Loucy (cell line): Measurements from ENCODE around the gene UBE2D1.

ENCODE experiments used
- H2AFZ ChIP-seq: fragments of 200-600 bp; sonication (generic); 2 replicates; pipeline ENCODE4 v1.6.0; 2016; ENCODE audit warnings: antibody characterized with exemption, mild to moderate bottlenecking, low read length, moderate library complexity
- H3F3A ChIP-seq: fragments of 200-600 bp; 2 replicates; pipeline ENCODE4 v1.6.0; 2016; ENCODE audit warnings: antibody characterized with exemption, low read depth, mild to moderate bottlenecking
- H3K27me3 ChIP-seq: fragments of 200-600 bp; sonication (generic); 2 replicates; pipeline ENCODE4 v1.6.1; 2014; ENCODE audit warnings: low read length, mild to moderate bottlenecking; ENCODE audit not compliant: insufficient read depth, poor library complexity, severe bottlenecking
- H3K36me3 ChIP-seq: fragments of 200-600 bp; sonication (generic); 2 replicates; pipeline ENCODE4 v1.6.1; 2016; ENCODE audit warnings: low read length; ENCODE audit not compliant: insufficient read depth
- H3K4me1 ChIP-seq: fragments of 200-600 bp; sonication (generic); 2 replicates; pipeline ENCODE4 v1.5.1; 2014; ENCODE audit warnings: low read length, mild to moderate bottlenecking; ENCODE audit not compliant: insufficient read depth, poor library complexity, severe bottlenecking
- H3K4me2 ChIP-seq: fragments of 200-600 bp; sonication (generic); 2 replicates; pipeline ENCODE4 v1.6.0; 2014; ENCODE audit warnings: antibody characterized with exemption, low read length, low read depth, mild to moderate bottlenecking; ENCODE audit not compliant: poor library complexity, severe bottlenecking
- H3K4me3 ChIP-seq: fragments of 200-600 bp; sonication (generic); 2 replicates; pipeline ENCODE4 v1.5.1; 2014; ENCODE audit warnings: low read length, mild to moderate bottlenecking, mixed read lengths; ENCODE audit not compliant: poor library complexity, severe bottlenecking
- H3K79me2 ChIP-seq: fragments of 200-600 bp; sonication (generic); 2 replicates; pipeline ENCODE4 v1.6.1; 2014; ENCODE audit warnings: low read length; ENCODE audit not compliant: insufficient read depth
- H3K9ac ChIP-seq: fragments of 200-600 bp; sonication (generic); 2 replicates; pipeline ENCODE4 v1.6.0; 2014; ENCODE audit warnings: mild to moderate bottlenecking, low read depth, low read length, moderate library complexity; ENCODE audit not compliant: poor library complexity, severe bottlenecking
- H3K9me2 ChIP-seq: fragments of 200-600 bp; sonication (generic); replicated peaks from 2 replicates; pipeline ENCODE4 v1.6.1; 2016; ENCODE audit warnings: low read depth, low read length, mixed read lengths
- H3K9me3 ChIP-seq: fragments of 200-600 bp; sonication (generic); 2 replicates; pipeline ENCODE4 v1.6.1; 2014; ENCODE audit warnings: mild to moderate bottlenecking, antibody characterized with exemption, low read length, low read depth; ENCODE audit not compliant: insufficient read depth
- H4K20me1 ChIP-seq: fragments of 200-600 bp; sonication (generic); 2 replicates; pipeline ENCODE4 v1.6.0; 2014; ENCODE audit warnings: antibody characterized with exemption, low read length, mild to moderate bottlenecking; ENCODE audit not compliant: insufficient read depth, poor library complexity, severe bottlenecking
- EZH2phosphoT487 ChIP-seq: fragments of 200-600 bp; IDR thresholded peaks from 2 replicates; pipeline ENCODE4 v1.6.1; 2018; ENCODE audit warnings: antibody characterized with exemption, mild to moderate bottlenecking, moderate library complexity, borderline replicate concordance
- TF ChIP-seq, protein P1 (sequence below): fragments of 200-600 bp; sonication (generic); conservative IDR thresholded peaks from 2 replicates; pipeline ENCODE4 v1.5.1; 2014; ENCODE audit warnings: mild to moderate bottlenecking, antibody characterized with exemption, low read length

Gene UBE2D1

DNA sequence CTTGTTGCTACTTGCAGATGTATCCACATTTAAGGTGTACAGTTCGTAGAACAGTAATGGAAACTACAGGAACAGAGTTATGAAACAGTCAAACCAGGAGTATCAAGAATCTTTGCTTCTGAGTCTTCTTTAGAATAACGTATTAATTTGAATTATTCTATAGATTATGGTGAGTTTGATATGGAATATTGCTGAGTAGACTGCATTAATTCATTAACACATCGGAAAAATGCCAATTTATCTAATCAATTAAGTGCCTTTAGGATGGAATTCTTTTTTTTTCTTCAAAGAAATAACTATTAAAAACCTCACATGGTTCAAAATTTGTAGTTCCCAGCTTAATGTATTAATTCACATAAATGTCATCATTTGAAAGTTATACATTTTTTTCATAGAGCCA, 54.2 kb downstream of the UBE2D1 start:
- H4K20me1 ChIP-seq: peaks cover 46% of the 10 kb centered on the region
- H3K36me3 ChIP-seq: peaks cover 52% of the 10 kb centered on the region
- H2AFZ ChIP-seq: no peak overlapping the region
- H3K27me3 ChIP-seq: no peaks in the 10 kb centered on the region
- peak overlapping the region; percentile 85 for H3K4me3 ChIP-seq
- H3K79me2 ChIP-seq: peaks cover 70% of the 10 kb centered on the region
- H3K4me2 ChIP-seq: peak overlapping the region; percentile 93
- no peak overlapping the region for H3K9ac ChIP-seq
- no peak for TF ChIP-seq EZH2phosphoT487
- TF ChIP-seq, protein P1, sequence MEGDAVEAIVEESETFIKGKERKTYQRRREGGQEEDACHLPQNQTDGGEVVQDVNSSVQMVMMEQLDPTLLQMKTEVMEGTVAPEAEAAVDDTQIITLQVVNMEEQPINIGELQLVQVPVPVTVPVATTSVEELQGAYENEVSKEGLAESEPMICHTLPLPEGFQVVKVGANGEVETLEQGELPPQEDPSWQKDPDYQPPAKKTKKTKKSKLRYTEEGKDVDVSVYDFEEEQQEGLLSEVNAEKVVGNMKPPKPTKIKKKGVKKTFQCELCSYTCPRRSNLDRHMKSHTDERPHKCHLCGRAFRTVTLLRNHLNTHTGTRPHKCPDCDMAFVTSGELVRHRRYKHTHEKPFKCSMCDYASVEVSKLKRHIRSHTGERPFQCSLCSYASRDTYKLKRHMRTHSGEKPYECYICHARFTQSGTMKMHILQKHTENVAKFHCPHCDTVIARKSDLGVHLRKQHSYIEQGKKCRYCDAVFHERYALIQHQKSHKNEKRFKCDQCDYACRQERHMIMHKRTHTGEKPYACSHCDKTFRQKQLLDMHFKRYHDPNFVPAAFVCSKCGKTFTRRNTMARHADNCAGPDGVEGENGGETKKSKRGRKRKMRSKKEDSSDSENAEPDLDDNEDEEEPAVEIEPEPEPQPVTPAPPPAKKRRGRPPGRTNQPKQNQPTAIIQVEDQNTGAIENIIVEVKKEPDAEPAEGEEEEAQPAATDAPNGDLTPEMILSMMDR: no peak
- H3K4me1 ChIP-seq: peaks cover 56% of the 10 kb centered on the region
- H3K9me3 ChIP-seq: no peaks in the 10 kb centered on the region
- no peaks in the 10 kb centered on the region for H3F3A ChIP-seq
- no peaks in the 10 kb centered on the region for H3K9me2 ChIP-seq

DNA sequence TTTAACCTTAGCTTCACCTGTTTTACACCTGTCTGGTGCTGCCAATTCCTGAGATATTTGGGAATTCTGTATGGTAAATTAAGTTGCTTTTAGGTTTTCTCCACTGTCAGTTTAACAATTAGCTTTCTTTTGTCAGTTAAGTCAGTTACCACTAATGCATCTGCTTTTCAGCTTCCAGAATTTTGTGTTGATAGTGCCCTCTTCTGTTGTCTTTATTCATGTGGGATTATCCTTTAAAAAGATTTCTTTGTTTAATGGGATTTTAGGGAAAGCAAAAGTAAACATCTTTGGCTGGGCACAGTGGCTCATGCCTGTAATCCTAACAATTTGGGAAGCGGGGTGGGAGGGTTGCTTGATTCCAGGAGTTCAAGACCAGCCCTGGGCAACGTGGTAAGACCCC, 58.5 kb downstream of the UBE2D1 start:
- H4K20me1 ChIP-seq: peaks cover 20% of the 10 kb centered on the region
- no peak overlapping the region for H2AFZ ChIP-seq
- no peak overlapping the region for H3K4me2 ChIP-seq
- H3K9ac ChIP-seq: no peak overlapping the region
- H3F3A ChIP-seq: no peaks in the 10 kb centered on the region
- TF ChIP-seq EZH2phosphoT487: no peak
- TF ChIP-seq, protein P1: no peak
- H3K79me2 ChIP-seq: peaks cover 38% of the 10 kb centered on the region
- H3K9me2 ChIP-seq: no peaks in the 10 kb centered on the region
- H3K9me3 ChIP-seq: no peaks in the 10 kb centered on the region
- H3K36me3 ChIP-seq: peaks cover 78% of the 10 kb centered on the region
- H3K27me3 ChIP-seq: no peaks in the 10 kb centered on the region
- peaks cover 25% of the 10 kb centered on the region for H3K4me1 ChIP-seq
- H3K4me3 ChIP-seq: no peak overlapping the region

DNA sequence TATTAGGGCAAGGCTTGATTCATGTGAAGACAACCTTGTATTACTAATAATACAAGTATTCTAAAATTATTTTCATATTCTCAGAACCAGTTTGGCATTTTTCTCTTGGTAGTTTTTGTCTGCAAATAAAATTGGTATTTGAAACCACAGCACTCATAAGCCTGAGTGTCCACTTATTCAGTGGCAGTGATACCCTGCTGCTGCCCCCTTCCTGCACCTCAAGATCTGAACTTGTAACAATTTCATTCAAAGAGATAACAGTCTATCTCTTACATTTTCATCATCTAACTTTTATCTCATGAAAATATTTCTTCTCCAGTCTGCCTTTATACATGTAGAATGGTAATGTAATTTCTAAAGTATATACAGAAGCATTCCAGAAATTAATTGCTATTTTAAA, 59.7 kb downstream of the UBE2D1 start:
- H4K20me1 ChIP-seq: peaks cover 12% of the 10 kb centered on the region
- no peak overlapping the region for H3K4me3 ChIP-seq
- H2AFZ ChIP-seq: no peak overlapping the region
- TF ChIP-seq, protein P1: no peak
- no peak for TF ChIP-seq EZH2phosphoT487
- no peaks in the 10 kb centered on the region for H3K27me3 ChIP-seq
- peaks cover 27% of the 10 kb centered on the region; the same call in 1 of the 2 replicates for H3K79me2 ChIP-seq
- H3K36me3 ChIP-seq: peaks cover 67% of the 10 kb centered on the region
- H3F3A ChIP-seq: no peaks in the 10 kb centered on the region
- H3K9ac ChIP-seq: no peak overlapping the region
- no peaks in the 10 kb centered on the region for H3K9me3 ChIP-seq
- no peak overlapping the region for H3K4me2 ChIP-seq
- H3K4me1 ChIP-seq: peaks cover 15% of the 10 kb centered on the region
- no peaks in the 10 kb centered on the region for H3K9me2 ChIP-seq
